Neutrophil (primary cell): ENCODE data around the gene LSM3.

Experiments used
- H3K27ac ChIP-seq: fragments of 200-600 bp; sonication (generic); 2 replicates; pipeline ENCODE4 v1.5.1; 2016; ENCODE audit warnings: mild to moderate bottlenecking, moderate library complexity
- H3K27me3 ChIP-seq: fragments of 200-600 bp; sonication (generic); 2 replicates; pipeline ENCODE4 v1.6.0; 2016; ENCODE audit warnings: mild to moderate bottlenecking
- H3K36me3 ChIP-seq: fragments of 200-600 bp; sonication (generic); 2 replicates; pipeline ENCODE4 v1.5.1; 2017
- H3K4me1 ChIP-seq, 2 experiments: fragments of 200-600 bp in 1 of 2; sonication (generic) in 1 of 2; 1 replicate in 1 of 2; 2 replicates in 1 of 2; pipeline versions ENCODE4 v1.5.1 to v1.6.1; 2013 to 2016; ENCODE audit warnings: low read depth in 1 of 2, low read length in 1 of 2, mild to moderate bottlenecking in 1 of 2, moderate library complexity in 1 of 2; ENCODE audit not compliant: control insufficient read depth in 1 of 2, insufficient read depth in 1 of 2
- H3K4me3 ChIP-seq, 2 experiments: fragments of 200-600 bp in 1 of 2; sonication (generic) in 1 of 2; 1 replicate in 1 of 2; 2 replicates in 1 of 2; pipeline ENCODE4 v1.5.1; 2013 to 2016; ENCODE audit warnings: low read depth in 1 of 2, low read length in 1 of 2, mild to moderate bottlenecking in 1 of 2, moderate library complexity in 1 of 2
- H3K9me3 ChIP-seq: fragments of 200-600 bp; sonication (generic); 2 replicates; pipeline ENCODE4 v1.5.1; 2016
- TF ChIP-seq, protein P1 (sequence below): fragments of 200-600 bp; sonication (generic); IDR thresholded peaks from 2 replicates; pipeline ENCODE4 v1.5.1; 2016; ENCODE audit warnings: antibody characterized with exemption

Gene LSM3

DNA sequence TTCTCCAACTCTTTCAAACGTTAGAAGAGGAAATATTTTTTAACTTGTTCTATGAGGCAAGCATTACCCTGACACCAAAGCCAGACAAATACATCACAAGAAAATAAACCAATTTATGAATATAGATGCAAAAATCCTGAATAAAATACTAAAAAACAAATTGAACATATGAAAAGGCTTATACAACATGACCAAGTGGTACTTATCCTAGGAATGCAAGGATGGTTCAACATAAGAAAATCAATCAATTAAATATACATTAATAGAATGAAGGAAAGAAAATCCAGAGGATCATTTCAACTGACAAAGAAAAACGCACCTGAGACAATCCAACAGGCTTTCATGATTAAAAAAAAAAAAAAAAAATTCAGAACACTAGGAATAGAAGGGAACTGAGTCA, 17.3 kb upstream of the LSM3 start:
- H3K9me3 ChIP-seq, result no peaks in the 10 kb centered on the region
- H3K36me3 ChIP-seq, result peaks cover 80% of the 10 kb centered on the region
- peaks cover 5% of the 10 kb centered on the region in 2 experiments for H3K4me1 ChIP-seq
- H3K27me3 ChIP-seq, result no peaks in the 10 kb centered on the region
- TF ChIP-seq, protein P1, sequence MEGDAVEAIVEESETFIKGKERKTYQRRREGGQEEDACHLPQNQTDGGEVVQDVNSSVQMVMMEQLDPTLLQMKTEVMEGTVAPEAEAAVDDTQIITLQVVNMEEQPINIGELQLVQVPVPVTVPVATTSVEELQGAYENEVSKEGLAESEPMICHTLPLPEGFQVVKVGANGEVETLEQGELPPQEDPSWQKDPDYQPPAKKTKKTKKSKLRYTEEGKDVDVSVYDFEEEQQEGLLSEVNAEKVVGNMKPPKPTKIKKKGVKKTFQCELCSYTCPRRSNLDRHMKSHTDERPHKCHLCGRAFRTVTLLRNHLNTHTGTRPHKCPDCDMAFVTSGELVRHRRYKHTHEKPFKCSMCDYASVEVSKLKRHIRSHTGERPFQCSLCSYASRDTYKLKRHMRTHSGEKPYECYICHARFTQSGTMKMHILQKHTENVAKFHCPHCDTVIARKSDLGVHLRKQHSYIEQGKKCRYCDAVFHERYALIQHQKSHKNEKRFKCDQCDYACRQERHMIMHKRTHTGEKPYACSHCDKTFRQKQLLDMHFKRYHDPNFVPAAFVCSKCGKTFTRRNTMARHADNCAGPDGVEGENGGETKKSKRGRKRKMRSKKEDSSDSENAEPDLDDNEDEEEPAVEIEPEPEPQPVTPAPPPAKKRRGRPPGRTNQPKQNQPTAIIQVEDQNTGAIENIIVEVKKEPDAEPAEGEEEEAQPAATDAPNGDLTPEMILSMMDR, result no peak
- no peak overlapping the region for H3K4me3 ChIP-seq
- H3K27ac ChIP-seq, result no peak overlapping the region

DNA sequence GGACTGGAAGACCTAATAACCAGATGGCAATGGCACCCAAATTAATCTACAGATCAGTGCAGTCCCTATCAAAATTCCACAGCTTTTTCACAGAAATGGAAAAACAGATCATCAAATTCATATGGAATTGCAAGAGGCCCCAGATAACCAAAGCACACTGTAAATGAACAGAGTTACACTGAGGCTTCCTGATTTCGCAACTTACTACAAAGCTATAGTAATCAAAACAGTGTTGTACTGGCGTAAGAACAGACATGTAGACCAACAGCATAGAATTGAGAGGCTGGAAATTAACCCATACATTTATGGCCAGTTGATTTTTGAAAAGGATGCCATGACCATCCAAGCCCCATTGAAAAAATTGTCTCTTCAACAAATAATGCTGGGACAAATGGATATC, 16.4 kb upstream of the LSM3 start:
- no peaks in the 10 kb centered on the region for H3K9me3 ChIP-seq
- peaks cover 5% of the 10 kb centered on the region in 2 experiments for H3K4me1 ChIP-seq
- H3K4me3 ChIP-seq, result no peak overlapping the region
- no peak overlapping the region for H3K27ac ChIP-seq
- peaks cover 80% of the 10 kb centered on the region for H3K36me3 ChIP-seq
- no peaks in the 10 kb centered on the region for H3K27me3 ChIP-seq
- TF ChIP-seq, protein P1, result no peak

DNA sequence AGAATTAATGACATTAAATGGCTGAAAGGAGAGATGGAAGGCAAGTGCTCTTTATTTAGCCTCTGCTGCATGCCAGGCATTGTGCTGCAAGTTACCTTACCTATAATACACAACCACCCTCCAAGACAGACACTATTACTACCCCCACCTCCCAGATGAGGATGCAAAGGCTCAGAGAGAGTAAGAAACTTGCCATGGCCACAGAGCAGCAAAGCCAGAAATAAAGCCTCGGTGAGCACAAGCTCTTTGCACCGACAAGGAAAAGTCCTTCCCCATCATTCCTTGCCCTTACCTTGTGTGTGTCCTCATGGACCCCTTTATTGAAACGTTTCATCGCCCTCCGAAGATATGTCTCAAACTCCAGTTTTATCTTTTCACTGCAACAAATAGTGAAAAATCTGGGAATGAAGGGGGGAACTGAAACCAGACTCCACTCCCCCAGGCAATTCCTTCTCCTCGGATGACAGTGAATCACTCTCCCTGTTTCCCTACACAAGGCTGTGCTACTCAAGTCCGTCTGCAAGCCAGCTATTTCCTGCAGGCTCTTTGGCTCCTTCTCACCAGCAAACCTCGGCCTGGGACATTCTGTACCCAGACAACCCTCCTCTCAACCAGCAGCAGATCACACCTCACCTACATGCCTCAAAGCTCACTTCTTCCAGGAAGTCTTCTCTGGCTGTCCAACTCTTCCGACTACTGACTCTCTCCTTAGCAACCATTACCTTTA, 11.6 kb upstream of the LSM3 start:
- TF ChIP-seq, protein P1, result no peak
- Histone ChIP-seq H3K27ac (no peak overlapping the region), H3K4me1 (peaks cover 3 to 4% of the 10 kb centered on the region in 2 experiments), H3K4me3 (no peak overlapping the region), H3K27me3 (no peaks in the 10 kb centered on the region), H3K9me3 (no peaks in the 10 kb centered on the region), H3K36me3 (peaks cover 91% of the 10 kb centered on the region)

DNA sequence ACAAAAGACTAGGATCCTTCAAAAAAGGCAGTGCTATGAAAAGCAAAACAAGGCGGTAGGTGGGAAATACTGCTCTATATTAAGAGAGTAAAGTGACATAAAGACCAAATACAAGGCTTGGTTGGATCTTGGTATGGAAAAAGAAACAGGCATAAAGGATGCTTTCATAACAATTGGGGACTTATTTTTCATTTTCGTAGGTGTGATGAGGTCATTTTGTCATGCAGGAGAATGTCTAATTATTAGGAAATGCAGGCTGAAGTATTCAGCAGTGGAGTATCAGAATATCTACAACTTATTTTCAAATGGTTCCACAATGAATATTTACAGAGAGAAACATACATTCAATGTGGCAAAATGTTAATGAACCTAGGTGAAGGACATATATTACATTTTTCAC, 9.2 kb upstream of the LSM3 start:
- H3K27me3 ChIP-seq, result no peaks in the 10 kb centered on the region
- TF ChIP-seq, protein P1, result no peak
- H3K4me3 ChIP-seq, result no peak overlapping the region
- no peaks in the 10 kb centered on the region for H3K9me3 ChIP-seq
- H3K4me1 ChIP-seq, result no peaks in the 10 kb centered on the region
- no peak overlapping the region for H3K27ac ChIP-seq
- H3K36me3 ChIP-seq, result peaks cover 82% of the 10 kb centered on the region

DNA sequence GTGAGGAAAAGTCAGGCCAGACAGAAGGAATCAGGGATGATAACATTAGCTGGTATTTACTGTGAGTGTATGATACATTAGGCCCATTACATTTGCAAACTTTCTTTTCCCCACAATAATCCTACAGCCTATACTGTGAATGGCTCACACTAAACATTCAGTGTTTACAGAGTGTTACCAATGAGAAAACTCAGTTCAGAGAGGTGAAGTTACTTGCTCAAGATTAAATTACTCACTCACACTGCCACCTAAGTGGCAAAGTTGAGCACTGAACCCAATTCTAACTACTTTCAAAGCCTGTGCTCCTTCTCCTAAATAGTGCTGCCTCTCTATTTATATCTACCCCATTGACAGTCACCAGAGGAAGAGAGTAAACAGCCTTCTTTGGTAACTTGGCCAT, 8.7 kb upstream of the LSM3 start:
- TF ChIP-seq, protein P1, result no peak
- Histone ChIP-seq H3K36me3 (peaks cover 78% of the 10 kb centered on the region), H3K4me1 (no peaks in the 10 kb centered on the region), H3K27me3 (no peaks in the 10 kb centered on the region), H3K4me3 (no peak overlapping the region), H3K9me3 (no peaks in the 10 kb centered on the region), H3K27ac (no peak overlapping the region)
